CD4-positive, alpha-beta T cell (primary cell): Measurements from ENCODE around the gene SLC49A4. TPM values are rescaled to one million over a fixed set of nuclear protein-coding genes. Genes with fewer than 3 reads are reported as not detected.

ENCODE experiments used
- ATAC-seq: fragments of 200-7000 bp; cut with Tn5 transposase; one replicate; pipeline ENCODE4 v1.10.0; 2022; ENCODE audit warnings: mild to moderate bottlenecking; ENCODE audit not compliant: poor library complexity
- CTCF ChIA-PET: fragments of 350-600 bp; sonication (Branson Sonifier 250); formaldehyde crosslinking; loops from one replicate; lab custom pipeline; 2021; ENCODE audit warnings: antibody characterized with exemption, inconsistent platforms; lab: Charles Lee
- POLR2A ChIA-PET: fragments of 350-600 bp; sonication (Branson Sonifier 250); formaldehyde crosslinking; loops from one replicate; lab custom pipeline; 2021; ENCODE audit warnings: antibody characterized with exemption, inconsistent platforms; lab: Charles Lee
- DNase-seq, 14 experiments: peaks; one replicate each; pipeline ENCODE4 v3.0.0-alpha.2; 2013 to 2020; ENCODE audit warnings: mixed read lengths in 2 of 14
- H3K27ac ChIP-seq, 2 donors: one replicate each; pipeline versions ENCODE4 v1.5.1 to v1.7.0; 2013; ENCODE audit warnings: low read length in 2 of 2, low read depth in 1 of 2, mild to moderate bottlenecking in 1 of 2
- H3K27me3 ChIP-seq, 2 experiments: 1 replicate in 1 of 2; 2 replicates in 1 of 2; pipeline versions ENCODE4 v1.6.1 to v1.7.0; 2013; ENCODE audit warnings: low read length in 2 of 2, control low read depth in 1 of 2, mild to moderate bottlenecking in 1 of 2, moderate library complexity in 1 of 2; ENCODE audit not compliant: insufficient read depth in 2 of 2, control insufficient read depth in 1 of 2
- H3K36me3 ChIP-seq: one replicate; pipeline ENCODE4 v1.6.1; 2013; ENCODE audit warnings: low read length, control low read depth; ENCODE audit not compliant: insufficient read depth
- H3K4me1 ChIP-seq: one replicate; pipeline ENCODE4 v1.6.1; 2013; ENCODE audit warnings: low read length, control low read depth; ENCODE audit not compliant: insufficient read depth
- H3K4me3 ChIP-seq: one replicate; pipeline ENCODE4 v1.5.1; 2013; ENCODE audit warnings: mild to moderate bottlenecking, low read length, moderate library complexity
- H3K9me3 ChIP-seq, 2 experiments: 1 replicate in 1 of 2; 2 replicates in 1 of 2; pipeline versions ENCODE4 v1.6.1 to v1.7.0; 2013; ENCODE audit warnings: low read length in 2 of 2, mild to moderate bottlenecking in 2 of 2, control low read depth in 1 of 2, moderate library complexity in 1 of 2; ENCODE audit not compliant: control insufficient read depth in 1 of 2, insufficient read depth in 1 of 2
- H3K27ac Mint-ChIP-seq: one replicate; pipeline ENCODE4 v1.8.0; 2020; ENCODE audit warnings: mixed read lengths
- H3K27me3 Mint-ChIP-seq: one replicate; pipeline ENCODE4 v1.8.0; 2021; ENCODE audit warnings: mixed read lengths
- H3K36me3 Mint-ChIP-seq: one replicate; pipeline ENCODE4 v1.8.0; 2021; ENCODE audit warnings: low read depth, mixed read lengths
- H3K4me1 Mint-ChIP-seq: one replicate; pipeline ENCODE4 v1.8.0; 2021; ENCODE audit warnings: low read depth, mixed read lengths
- H3K4me3 Mint-ChIP-seq: one replicate; pipeline ENCODE4 v1.8.0; 2020; ENCODE audit warnings: mild to moderate bottlenecking, mixed read lengths
- H3K9me3 Mint-ChIP-seq: one replicate; pipeline ENCODE4 v1.8.0; 2020; ENCODE audit warnings: mixed read lengths
- intact Hi-C, 2 experiments: fragments of 100-400 bp; cut with DNase I in 1 of 2; cut with micrococcal nuclease in 1 of 2; formaldehyde crosslinking; loops; one replicate each; pipeline versions ENCODE4 v1.15.1 to v1.9.0; 2023 to 2025; cut with DNase I, micrococcal nuclease
- total RNA-seq, 174 experiments: library from RNA in 2 of 174; stranded (reverse) in 2 of 174; gene quantifications; one replicate each; pipeline ENCODE4 v1.2.3 and lab custom pipeline; 2021 to 2026
- TF ChIP-seq, protein P1 (sequence below): fragments of 200-600 bp; IDR thresholded peaks from one replicate; pipeline ENCODE4 v1.8.0; 2022; ENCODE audit warnings: antibody characterized with exemption, mild to moderate bottlenecking

Gene SLC49A4
- total RNA-seq, 2 experiments from 2014 or later, result 4.7 to 5.1 TPM

DNA sequence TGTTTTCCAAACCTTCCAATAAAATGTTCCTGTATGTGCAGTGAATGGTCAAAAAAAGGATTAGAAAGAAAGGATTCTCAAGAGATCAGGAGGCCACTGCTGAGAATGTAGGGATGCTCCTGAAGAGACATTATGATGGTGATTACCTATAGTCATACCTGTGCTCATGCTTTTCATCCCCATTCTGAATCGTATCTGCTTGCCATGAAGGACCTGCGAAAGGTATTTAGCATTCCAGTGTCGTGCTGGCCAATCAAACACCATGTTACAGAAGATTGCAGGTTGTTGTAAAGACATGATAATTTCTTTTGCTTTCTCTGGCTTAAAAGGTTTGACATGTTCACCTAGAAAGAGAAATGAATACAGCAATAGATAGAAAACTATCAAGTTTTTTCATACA is 17.3 kb upstream of the SLC49A4 start:
- TF ChIP-seq, protein P1, sequence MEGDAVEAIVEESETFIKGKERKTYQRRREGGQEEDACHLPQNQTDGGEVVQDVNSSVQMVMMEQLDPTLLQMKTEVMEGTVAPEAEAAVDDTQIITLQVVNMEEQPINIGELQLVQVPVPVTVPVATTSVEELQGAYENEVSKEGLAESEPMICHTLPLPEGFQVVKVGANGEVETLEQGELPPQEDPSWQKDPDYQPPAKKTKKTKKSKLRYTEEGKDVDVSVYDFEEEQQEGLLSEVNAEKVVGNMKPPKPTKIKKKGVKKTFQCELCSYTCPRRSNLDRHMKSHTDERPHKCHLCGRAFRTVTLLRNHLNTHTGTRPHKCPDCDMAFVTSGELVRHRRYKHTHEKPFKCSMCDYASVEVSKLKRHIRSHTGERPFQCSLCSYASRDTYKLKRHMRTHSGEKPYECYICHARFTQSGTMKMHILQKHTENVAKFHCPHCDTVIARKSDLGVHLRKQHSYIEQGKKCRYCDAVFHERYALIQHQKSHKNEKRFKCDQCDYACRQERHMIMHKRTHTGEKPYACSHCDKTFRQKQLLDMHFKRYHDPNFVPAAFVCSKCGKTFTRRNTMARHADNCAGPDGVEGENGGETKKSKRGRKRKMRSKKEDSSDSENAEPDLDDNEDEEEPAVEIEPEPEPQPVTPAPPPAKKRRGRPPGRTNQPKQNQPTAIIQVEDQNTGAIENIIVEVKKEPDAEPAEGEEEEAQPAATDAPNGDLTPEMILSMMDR, result no peak
- CTCF ChIA-PET, result no interaction called here
- Histone ChIP-seq H3K9me3 (peaks cover 0 to 4% of the 10 kb centered on the region in 2 experiments), H3K4me3 (no peak overlapping the region), H3K27ac (no peak overlapping the region), H3K27me3 (no peaks in the 10 kb centered on the region), H3K4me1 (no peaks in the 10 kb centered on the region), H3K36me3 (peaks cover 13% of the 10 kb centered on the region)
- POLR2A ChIA-PET, result no interaction called here
- ATAC-seq (no peak), DNase-seq (no peak)
- no peak overlapping the region for H3K27ac Mint-ChIP-seq
- H3K27me3 Mint-ChIP-seq, result no peaks in the 10 kb centered on the region
- H3K4me3 Mint-ChIP-seq, result no peak overlapping the region
- intact Hi-C loops, result no loop called here
- no peaks in the 10 kb centered on the region for H3K9me3 Mint-ChIP-seq
- peaks cover 13% of the 10 kb centered on the region for H3K36me3 Mint-ChIP-seq
- no peaks in the 10 kb centered on the region for H3K4me1 Mint-ChIP-seq

DNA sequence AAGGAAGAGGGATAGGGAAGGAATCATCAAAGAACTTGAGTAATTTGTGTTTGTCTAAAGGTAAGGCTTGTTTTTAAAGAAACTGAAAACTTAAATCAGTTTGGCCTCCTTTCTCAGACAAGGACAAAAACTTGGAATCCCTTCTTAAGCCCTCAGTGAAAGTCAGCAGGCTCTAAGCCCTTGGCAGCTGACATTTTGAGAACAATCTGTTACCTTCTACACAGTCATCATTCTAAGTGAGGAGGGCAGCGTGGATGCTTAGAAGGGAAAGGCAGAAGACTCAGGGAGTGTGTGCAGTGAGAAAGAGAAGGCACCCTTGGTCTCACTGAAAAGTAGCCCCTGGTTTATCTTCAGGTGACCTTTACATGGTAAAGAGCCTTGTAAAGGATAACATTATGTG is 12.1 kb upstream of the SLC49A4 start:
- no peak overlapping the region for H3K27ac ChIP-seq
- no peak overlapping the region for H3K4me3 Mint-ChIP-seq
- peaks cover 24% of the 10 kb centered on the region for H3K36me3 ChIP-seq
- POLR2A ChIA-PET, result interaction anchor here (2.4 kb wide), 1 partner anchor 11 kb away, joined by 14 read pairs; the partner anchor contains the start of gene HSPBAP1
- H3K36me3 Mint-ChIP-seq, result peaks cover 26% of the 10 kb centered on the region
- no peaks in the 10 kb centered on the region for H3K4me1 ChIP-seq
- ATAC-seq, result no peak
- no peaks in the 10 kb centered on the region for H3K27me3 Mint-ChIP-seq
- H3K27me3 ChIP-seq, result no peaks in the 10 kb centered on the region
- CTCF ChIA-PET, result interaction anchor here (1.6 kb wide), 1 partner anchor 28 kb away, joined by 4 read pairs; no protein-coding TSS in a partner anchor
- no peak overlapping the region for H3K27ac Mint-ChIP-seq
- TF ChIP-seq, protein P1, result no peak
- no peak for DNase-seq
- H3K4me1 Mint-ChIP-seq, result peaks cover 18% of the 10 kb centered on the region
- intact Hi-C loops, result no loop called here
- no peak overlapping the region for H3K4me3 ChIP-seq
- no peaks in the 10 kb centered on the region for H3K9me3 Mint-ChIP-seq
- peaks cover 0 to 4% of the 10 kb centered on the region in 2 experiments for H3K9me3 ChIP-seq

DNA sequence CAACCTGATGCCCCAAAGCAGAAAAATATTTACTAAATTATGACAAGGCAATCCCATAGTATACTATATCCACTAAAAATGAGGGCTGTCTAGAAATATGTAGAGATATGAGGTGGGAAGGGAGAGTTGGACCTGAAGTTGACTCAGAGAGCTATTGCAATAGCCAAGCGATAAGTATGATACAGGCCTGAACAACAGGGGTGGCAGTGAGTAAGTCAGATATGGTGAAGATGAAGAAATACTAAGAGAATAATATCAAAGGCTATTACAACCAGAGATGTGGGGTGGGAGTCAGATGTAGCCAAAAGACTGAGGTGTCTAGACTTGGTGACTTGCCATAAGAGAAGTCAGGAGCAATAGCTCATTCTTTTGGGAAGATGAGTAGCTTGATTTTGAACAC is 10.4 kb upstream of the SLC49A4 start:
- no peaks in the 10 kb centered on the region for H3K27me3 Mint-ChIP-seq
- POLR2A ChIA-PET, result interaction anchor here (2.4 kb wide), 1 partner anchor 9 kb away, joined by 14 read pairs; the partner anchor contains the start of gene HSPBAP1
- no peak overlapping the region for H3K27ac Mint-ChIP-seq

More for the DNA sequence above, 10.4 kb upstream of the SLC49A4 start:
- peaks cover 26% of the 10 kb centered on the region for H3K36me3 Mint-ChIP-seq
- intact Hi-C loops, result no loop called here
- Histone ChIP-seq H3K9me3 (peaks cover 0 to 4% of the 10 kb centered on the region in 2 experiments), H3K4me1 (no peaks in the 10 kb centered on the region), H3K4me3 (no peak overlapping the region), H3K36me3 (peaks cover 24% of the 10 kb centered on the region), H3K27ac (no peak overlapping the region), H3K27me3 (no peaks in the 10 kb centered on the region)
- no peaks in the 10 kb centered on the region for H3K9me3 Mint-ChIP-seq
- H3K4me1 Mint-ChIP-seq, result peaks cover 32% of the 10 kb centered on the region
- DNase-seq (no peak), ATAC-seq (no peak)
- no peak overlapping the region for H3K4me3 Mint-ChIP-seq
- CTCF ChIA-PET, result interaction anchor here (0.7 to 1.6 kb wide), 2 partner anchors 29 to 349 kb away, joined by 3 to 4 read pairs; no protein-coding TSS in a partner anchor
- TF ChIP-seq, protein P1, result no peak
